ENCODE data around the gene RBM4.

RBM4 gene

GRCh38 chr11:66686801-66687750 is 48.6 kb downstream of the RBM4 start:
- Mint-ChIP-seq H3K4me1 (ENCODE audit: low read depth) (no peaks in the 10 kb centered on the region), H3K27ac (no peak overlapping the region), H3K27me3 (no peaks in the 10 kb centered on the region), H3K4me3 (no peak overlapping the region), H3K36me3 (ENCODE audit: low read depth) (no peaks in the 10 kb centered on the region), H3K9me3 (no peaks in the 10 kb centered on the region)

- Mint-ChIP-seq H3K27ac (no peak overlapping the region), H3K9me3 (no peaks in the 10 kb centered on the region), H3K4me1 (ENCODE audit: low read depth) (no peaks in the 10 kb centered on the region), H3K27me3 (no peaks in the 10 kb centered on the region), H3K4me3 (no peak overlapping the region), H3K36me3 (ENCODE audit: low read depth) (no peaks in the 10 kb centered on the region)
Observed at GRCh38 chr11:66687831-66688281, 49.4 kb downstream of the RBM4 start.

DNA sequence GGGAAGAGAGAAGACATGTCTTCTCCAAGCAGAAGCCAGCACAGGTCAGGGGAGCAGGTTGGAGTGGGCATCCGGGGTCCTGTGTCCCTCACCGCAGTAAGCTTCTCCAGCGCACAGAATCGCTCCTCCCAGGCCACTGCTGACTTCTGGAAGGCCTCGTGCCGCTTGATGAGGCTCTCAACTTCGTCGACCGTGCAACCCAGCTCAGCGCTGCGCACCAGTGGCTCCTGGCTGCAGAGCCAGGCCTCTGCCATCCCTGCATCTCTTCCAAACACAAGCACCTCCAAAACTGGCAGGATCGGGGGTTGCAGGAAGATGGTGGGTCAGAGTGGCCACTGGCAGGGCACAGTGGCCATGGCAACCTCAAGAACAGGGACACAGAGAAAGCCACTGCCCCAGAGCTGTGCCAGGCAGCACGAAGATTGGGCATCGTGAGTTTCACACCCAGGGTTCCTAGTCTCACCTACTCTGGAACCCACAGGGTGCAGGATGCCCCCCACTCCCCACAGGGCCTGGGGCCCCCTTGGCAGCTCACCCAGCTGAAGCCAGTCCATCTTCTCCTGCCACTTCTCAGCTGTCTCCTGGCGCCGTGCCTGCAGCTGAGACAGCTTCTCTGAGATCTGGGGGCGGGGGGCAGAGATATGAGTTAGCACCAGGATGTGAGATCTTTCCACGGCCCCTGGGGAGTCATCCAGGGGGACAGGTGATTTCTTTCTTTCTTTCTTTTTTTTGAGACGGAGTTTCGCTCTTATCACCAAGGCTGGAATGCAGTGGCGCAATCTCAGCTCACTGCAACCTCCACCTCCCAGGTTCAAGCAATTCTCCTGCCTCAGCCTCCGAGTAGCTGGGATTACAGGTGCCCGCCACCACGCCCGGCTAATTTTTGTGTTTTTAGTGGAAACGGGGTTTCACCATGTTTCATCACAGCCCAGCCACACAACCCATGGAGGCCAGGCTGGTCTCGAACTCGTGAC is 50.3 kb downstream of the RBM4 start:
- Mint-ChIP-seq H3K4me1 (ENCODE audit: low read depth) (no peaks in the 10 kb centered on the region), H3K4me3 (no peak overlapping the region), H3K27me3 (no peaks in the 10 kb centered on the region), H3K27ac (no peak overlapping the region), H3K9me3 (no peaks in the 10 kb centered on the region), H3K36me3 (ENCODE audit: low read depth) (no peaks in the 10 kb centered on the region)

DNA sequence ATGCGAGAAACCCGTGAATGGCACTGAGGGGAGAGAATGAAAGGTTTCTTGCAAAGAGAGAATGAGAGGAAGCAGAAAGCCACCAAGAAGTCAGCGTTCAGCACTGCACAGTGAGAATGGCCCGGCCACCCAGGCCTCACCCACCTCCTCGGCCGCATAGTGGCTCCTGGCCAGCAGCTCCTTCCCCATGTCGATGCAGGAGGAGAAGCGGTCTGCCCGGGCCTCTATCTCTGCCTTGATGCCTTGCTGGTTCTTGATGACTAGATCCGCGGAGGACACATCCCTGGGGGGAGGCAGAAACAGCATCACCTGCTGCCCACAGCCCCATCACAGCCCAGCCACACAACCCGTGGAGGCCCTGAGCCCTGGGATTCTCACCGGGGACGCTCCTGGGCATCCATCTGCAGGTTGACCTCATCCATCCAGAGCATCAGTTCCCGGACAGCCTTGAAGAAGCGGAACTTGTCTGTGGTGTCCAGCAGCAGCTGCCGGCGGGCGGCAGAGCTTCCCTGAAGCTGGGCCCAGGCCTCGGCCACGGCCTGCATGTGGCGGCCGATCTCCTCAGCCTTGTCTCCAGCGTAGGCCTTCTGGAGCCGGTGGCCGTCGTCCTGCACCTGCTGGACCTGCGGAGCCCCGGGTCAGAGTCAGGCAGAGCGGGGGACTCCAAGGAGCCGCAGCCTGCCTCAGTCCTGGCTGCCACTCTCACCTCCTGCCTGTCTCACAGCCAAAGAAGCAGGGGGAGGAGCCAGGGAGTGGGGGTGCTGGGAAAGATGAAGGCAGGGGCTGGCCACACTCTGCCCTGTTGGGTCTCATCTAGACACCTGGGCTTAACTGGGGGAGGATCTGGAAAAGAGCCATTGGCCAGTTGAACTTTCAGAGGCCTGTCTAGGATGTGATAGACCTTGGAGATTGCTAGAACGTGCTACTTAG is 51.4 kb downstream of the RBM4 start:
- Mint-ChIP-seq H3K36me3 (ENCODE audit: low read depth) (no peaks in the 10 kb centered on the region), H3K27ac (no peak overlapping the region), H3K4me3 (no peak overlapping the region), H3K27me3 (no peaks in the 10 kb centered on the region), H3K4me1 (ENCODE audit: low read depth) (no peaks in the 10 kb centered on the region), H3K9me3 (no peaks in the 10 kb centered on the region)

- Mint-ChIP-seq H3K4me1 (ENCODE audit: low read depth) (no peaks in the 10 kb centered on the region), H3K9me3 (no peaks in the 10 kb centered on the region), H3K27me3 (no peaks in the 10 kb centered on the region), H3K27ac (no peak overlapping the region), H3K4me3 (no peak overlapping the region), H3K36me3 (ENCODE audit: low read depth) (no peaks in the 10 kb centered on the region)
Observed at GRCh38 chr11:66691311-66691980, 52.9 kb downstream of the RBM4 start.

DNA sequence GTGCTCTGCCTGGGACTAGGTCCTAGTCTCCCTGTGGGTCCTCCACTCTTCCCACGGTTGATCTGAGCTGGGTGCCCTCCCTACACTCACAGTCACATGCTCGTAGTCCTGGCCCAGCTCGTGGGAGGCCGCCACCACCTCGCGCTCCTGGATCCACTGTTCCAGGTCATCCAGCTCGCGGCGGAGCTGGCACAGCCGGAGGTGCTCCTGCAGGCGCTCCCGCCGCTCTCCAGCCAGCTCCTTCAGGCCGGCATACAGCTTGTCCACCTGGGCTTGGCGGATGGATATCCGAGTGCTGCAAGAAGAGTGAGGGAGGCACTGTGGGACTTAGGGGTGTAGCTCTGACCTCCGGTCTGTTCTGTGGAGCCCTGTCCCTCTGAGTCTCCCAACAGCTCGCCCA is 53.9 kb downstream of the RBM4 start:
- Mint-ChIP-seq H3K4me1 (ENCODE audit: low read depth) (no peaks in the 10 kb centered on the region), H3K27me3 (no peaks in the 10 kb centered on the region), H3K9me3 (no peaks in the 10 kb centered on the region), H3K4me3 (no peak overlapping the region), H3K27ac (no peak overlapping the region), H3K36me3 (ENCODE audit: low read depth) (no peaks in the 10 kb centered on the region)

DNA sequence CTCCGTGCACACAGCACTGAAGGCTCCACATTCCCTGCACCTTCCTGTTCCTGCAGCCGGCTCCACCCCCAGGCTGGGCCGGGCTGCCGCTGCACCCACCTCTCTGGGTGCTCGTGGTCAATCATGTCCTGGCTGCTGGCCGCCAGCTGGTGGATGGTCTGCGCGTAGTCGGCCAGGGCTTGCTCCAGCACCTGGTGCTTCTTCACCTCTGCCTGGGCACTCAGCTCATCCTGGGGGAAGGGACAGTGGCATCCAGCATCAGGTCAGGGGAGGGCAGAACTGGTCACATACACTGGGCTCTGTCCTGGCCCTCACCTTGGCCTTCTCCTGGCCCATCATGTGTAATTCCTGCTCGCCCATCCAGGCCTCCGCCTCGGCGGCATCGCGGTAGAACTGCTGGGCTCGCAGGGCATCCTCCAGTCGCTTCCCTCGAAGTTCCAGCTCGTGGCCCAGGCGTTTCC is 54.4 kb downstream of the RBM4 start:
- Mint-ChIP-seq H3K27ac (no peak overlapping the region), H3K4me3 (no peak overlapping the region)

DNA sequence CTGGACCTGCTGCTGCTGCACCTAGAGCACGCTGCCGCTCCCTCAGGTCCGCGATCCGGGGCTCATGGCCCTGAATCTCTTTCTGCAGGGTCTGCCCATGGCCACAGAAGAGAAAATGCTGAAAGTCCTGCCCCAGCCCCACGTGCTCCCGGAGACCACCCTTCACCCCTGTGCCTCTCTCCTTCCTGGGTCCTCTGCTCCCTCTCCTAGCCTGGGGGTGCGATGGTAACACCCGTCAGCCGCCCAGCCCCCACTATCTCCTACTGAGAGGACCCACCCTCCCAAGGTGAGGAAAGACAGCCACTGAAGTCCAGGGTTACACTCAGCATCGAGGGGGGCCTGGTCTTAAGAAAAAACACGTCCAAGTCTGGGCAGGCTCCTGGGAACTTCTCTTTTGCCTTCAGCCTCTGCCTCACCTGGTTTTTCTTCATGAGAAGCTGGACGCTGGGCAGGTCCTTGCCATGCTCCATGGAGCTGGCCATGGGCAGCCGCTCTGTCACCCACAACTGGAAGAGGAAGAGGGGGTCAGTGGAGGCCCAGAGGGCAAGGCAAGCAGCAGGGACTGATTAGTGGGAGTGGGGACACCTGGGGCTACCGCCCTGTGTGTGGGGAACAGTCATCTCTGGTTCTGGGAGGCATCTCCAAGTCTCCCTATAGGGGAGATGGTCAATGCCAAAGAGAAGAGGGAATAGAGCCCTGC is 55.0 kb downstream of the RBM4 start:
- Mint-ChIP-seq H3K4me3 (no peak overlapping the region), H3K27me3 (no peaks in the 10 kb centered on the region), H3K36me3 (ENCODE audit: low read depth) (no peaks in the 10 kb centered on the region), H3K4me1 (ENCODE audit: low read depth) (no peaks in the 10 kb centered on the region), H3K27ac (no peak overlapping the region), H3K9me3 (no peaks in the 10 kb centered on the region)

More for the DNA sequence above, 54.4 kb downstream of the RBM4 start:
- Mint-ChIP-seq H3K4me1 (ENCODE audit: low read depth) (no peaks in the 10 kb centered on the region), H3K9me3 (no peaks in the 10 kb centered on the region), H3K27me3 (no peaks in the 10 kb centered on the region), H3K36me3 (ENCODE audit: low read depth) (no peaks in the 10 kb centered on the region)

DNA sequence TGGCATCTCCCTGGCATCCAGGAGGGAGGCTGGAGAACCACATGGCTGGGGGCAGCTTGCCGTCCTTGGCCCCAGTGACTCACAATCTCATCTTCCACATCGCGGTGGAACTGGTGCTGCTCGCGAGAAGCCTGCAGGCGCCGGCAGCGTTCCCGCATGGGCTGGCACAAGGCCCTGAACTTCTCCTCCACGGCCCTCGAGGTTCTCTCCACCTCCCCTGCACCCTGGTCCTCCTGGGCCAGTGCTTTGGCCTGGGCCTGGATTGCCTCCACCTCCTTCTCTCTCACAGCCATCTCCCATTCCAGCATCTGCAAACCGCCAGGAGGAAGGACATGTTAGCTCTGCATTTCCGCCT is 55.5 kb downstream of the RBM4 start:
- Mint-ChIP-seq H3K27me3 (no peaks in the 10 kb centered on the region), H3K4me3 (no peak overlapping the region), H3K9me3 (no peaks in the 10 kb centered on the region), H3K27ac (no peak overlapping the region), H3K36me3 (ENCODE audit: low read depth) (no peaks in the 10 kb centered on the region), H3K4me1 (ENCODE audit: low read depth) (no peaks in the 10 kb centered on the region)

DNA sequence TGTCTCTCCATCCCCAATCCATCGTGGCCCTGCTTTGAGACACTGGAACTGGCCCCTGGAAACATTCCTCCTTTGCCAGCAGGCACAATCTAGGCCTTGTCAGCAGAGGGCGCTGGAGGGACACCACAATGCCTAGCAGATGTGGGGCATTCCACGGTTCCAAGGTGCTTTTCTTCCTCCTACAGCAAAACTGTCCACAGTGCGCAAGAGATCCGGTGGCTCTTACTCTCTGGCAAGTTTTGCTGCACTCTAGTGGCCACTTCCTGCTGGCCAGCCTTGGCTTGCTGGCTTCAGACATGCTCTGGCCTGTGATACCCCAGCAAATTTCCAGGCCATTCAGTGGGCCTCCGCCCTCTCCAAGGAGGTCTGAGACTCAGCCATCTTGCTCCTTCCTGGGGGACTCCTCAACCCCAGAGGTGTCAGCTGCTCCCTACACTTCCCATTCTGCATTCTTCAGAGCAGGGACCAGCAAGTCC is 56.3 kb downstream of the RBM4 start:
- Mint-ChIP-seq H3K27me3 (no peaks in the 10 kb centered on the region), H3K9me3 (no peaks in the 10 kb centered on the region), H3K27ac (no peak overlapping the region), H3K4me3 (no peak overlapping the region), H3K4me1 (ENCODE audit: low read depth) (no peaks in the 10 kb centered on the region), H3K36me3 (ENCODE audit: low read depth) (no peaks in the 10 kb centered on the region)

Data from stimulated activated naive CD8-positive, alpha-beta T cell treated with anti-CD3 and anti-CD28 coated beads, Interleukin-15, Interleukin-2, amounts not matched to agents 100 ng/mL and 50 ng/mL, for 24 hours (primary cell).